Hematopoietic multipotent progenitor cell treated with erythropoietin and hydrocortisone succinate and interleukin-3 and kit ligand, for 15 days (in vitro differentiated cells): ENCODE data around the gene COL4A4.

Experiments used
- DNase-seq: peaks from one replicate; pipeline ENCODE4 v3.0.0-alpha.2; 2015; ENCODE audit warnings: low spot score

The COL4A4 gene

GRCh38 chr2:227161947-227162346, 2.1 kb downstream of the COL4A4 start:
- no peak for DNase-seq

GRCh38 chr2:227160164-227160563, 3.8 kb downstream of the COL4A4 start:
- DNase-seq = no peak

- no peak for DNase-seq
These were observed 8.8 kb downstream of the COL4A4 start for GRCh38 chr2:227154986-227155774.

GRCh38 chr2:227153758-227154486, 10.1 kb downstream of the COL4A4 start:
- no peak for DNase-seq

GRCh38 chr2:227153307-227153706, 10.7 kb downstream of the COL4A4 start:
- no peak for DNase-seq

GRCh38 chr2:227152093-227152766, 11.8 kb downstream of the COL4A4 start:
- DNase-seq = no peak

- no peak for DNase-seq
These were observed 13.6 kb downstream of the COL4A4 start for GRCh38 chr2:227150222-227150936.

GRCh38 chr2:227148106-227148505, 15.9 kb downstream of the COL4A4 start:
- no peak for DNase-seq

- no peak for DNase-seq
These were observed 17.0 kb downstream of the COL4A4 start for GRCh38 chr2:227147023-227147422.

GRCh38 chr2:227146456-227146855, 17.5 kb downstream of the COL4A4 start:
- DNase-seq = no peak

GRCh38 chr2:227143895-227144294, 20.1 kb downstream of the COL4A4 start:
- no peak for DNase-seq

- DNase-seq = no peak
These were observed 22.7 kb downstream of the COL4A4 start for GRCh38 chr2:227141301-227141700.

GRCh38 chr2:227134591-227134990, 29.4 kb downstream of the COL4A4 start:
- DNase-seq = no peak

GRCh38 chr2:227132986-227133385, 31.0 kb downstream of the COL4A4 start:
- no peak for DNase-seq

- DNase-seq = no peak
These were observed 33.4 kb downstream of the COL4A4 start for GRCh38 chr2:227130636-227131035.

- DNase-seq = no peak
These were observed 36.8 kb downstream of the COL4A4 start for GRCh38 chr2:227127201-227127600.

GRCh38 chr2:227125506-227125905, 38.5 kb downstream of the COL4A4 start:
- no peak for DNase-seq

GRCh38 chr2:227124811-227125210, 39.2 kb downstream of the COL4A4 start:
- no peak for DNase-seq

- DNase-seq = no peak
These were observed 40.3 kb downstream of the COL4A4 start for GRCh38 chr2:227123697-227124096.

GRCh38 chr2:227118353-227118752, 45.7 kb downstream of the COL4A4 start:
- no peak for DNase-seq

GRCh38 chr2:227117852-227118251, 46.2 kb downstream of the COL4A4 start:
- no peak for DNase-seq

GRCh38 chr2:227117027-227117426, 47.0 kb downstream of the COL4A4 start:
- no peak for DNase-seq
